IMR-90 (cell line): ENCODE results near the gene PNCK.

Source experiments
- CTCF ChIP-seq: conservative IDR thresholded peaks from 2 replicates; pipeline ENCODE4 v1.5.1; 2012; ENCODE audit warnings: mild to moderate bottlenecking, low read depth, low read length, improper control_type of control experiment
- POLR2A ChIP-seq: IDR thresholded peaks from 2 replicates; pipeline ENCODE4 v1.6.1; 2012; ENCODE audit warnings: mild to moderate bottlenecking, low read depth, low read length
- RAD21 ChIP-seq: IDR thresholded peaks from 2 replicates; pipeline ENCODE4 v1.6.1; 2012; ENCODE audit warnings: low read length, improper control_type of control experiment
- SMC3 ChIP-seq: fragments of 150-350 bp; IDR thresholded peaks from 2 replicates; pipeline ENCODE4 v1.6.1; 2016; ENCODE audit warnings: low read depth, mild to moderate bottlenecking, antibody characterized with exemption, low read length, moderate library complexity

- TF ChIP-seq SMC3 (no peak), RAD21 (no peak), CTCF (no peak), POLR2A (no peak)
Observed at GRCh38 chrX:153632595-153632946, 41.0 kb downstream of the PNCK start.
